ENCODE results near the gene FBXO42.

FBXO42 gene

DNA sequence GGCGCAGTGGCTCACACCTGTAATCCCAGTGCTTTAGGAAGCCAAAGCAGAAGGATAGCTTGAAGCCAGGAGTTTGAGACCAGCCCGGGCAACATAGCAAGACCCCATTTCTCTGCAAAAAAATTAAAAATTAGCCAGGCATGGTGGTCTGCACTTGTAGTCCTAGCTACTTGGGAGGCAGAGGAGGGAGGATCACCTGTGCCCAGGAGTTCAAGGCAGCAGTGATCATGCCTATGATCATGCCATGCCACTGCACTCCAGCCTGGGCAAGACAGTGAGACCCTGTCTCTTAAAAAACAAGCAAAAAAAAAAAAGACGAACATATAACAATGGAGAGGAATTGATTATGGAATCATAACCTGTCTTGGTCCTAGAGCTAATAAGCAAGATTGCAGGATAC lies 45.1 kb downstream of the FBXO42 start:
- Mint-ChIP-seq H3K27me3 (no peaks in the 10 kb centered on the region), H3K36me3 (peaks cover 5% of the 10 kb centered on the region), H3K27ac (no peak overlapping the region), H3K9me3 (ENCODE audit: low read depth) (no peaks in the 10 kb centered on the region), H3K4me1 (ENCODE audit: low read depth) (peaks cover 3% of the 10 kb centered on the region), H3K4me3 (no peak overlapping the region)

DNA sequence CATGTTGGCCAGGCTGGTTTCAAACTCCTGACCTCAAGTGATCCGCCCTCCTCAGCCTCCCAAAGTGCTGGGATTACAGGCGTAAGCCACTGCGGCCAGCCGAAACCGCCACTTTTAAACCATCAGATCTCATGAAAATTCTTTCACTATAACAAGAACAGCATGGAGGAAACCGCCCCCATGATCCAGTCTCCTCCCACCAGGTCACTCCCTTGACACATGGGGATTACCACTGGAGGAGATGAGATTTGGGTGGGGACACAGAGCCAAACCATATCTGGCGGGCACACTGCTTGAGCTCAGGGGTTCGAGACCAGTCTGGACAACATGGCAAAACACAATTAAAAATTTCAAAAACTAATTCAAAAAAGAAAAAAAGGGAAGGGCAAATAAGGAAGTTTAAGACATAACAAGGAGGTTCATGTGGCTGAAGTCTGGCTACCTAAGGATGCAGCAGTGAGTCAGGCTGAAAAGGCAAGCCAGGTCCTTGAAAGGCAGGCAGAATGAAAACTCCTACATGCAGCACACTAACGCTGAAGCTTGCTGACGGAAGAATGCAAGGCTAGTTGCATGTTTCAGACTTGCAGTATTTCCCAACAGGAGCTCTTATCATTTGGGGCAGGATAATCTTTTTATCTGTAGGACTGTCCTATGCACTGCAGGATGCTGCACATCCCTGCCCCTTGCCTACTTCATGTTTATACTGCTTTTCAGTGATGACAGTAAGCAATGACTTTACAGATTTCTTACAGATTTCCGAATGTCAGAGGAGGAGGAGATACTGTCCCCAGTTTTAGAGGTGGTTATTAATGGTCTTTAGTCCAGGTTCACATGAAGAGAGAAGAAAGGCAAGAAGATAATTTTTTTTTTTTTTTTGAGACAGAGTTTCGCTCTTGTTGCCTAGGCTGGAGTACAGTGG lies 49.3 kb downstream of the FBXO42 start:
- no peaks in the 10 kb centered on the region for H3K9me3 Mint-ChIP-seq (ENCODE audit: low read depth)
- peaks cover 3% of the 10 kb centered on the region for H3K4me1 Mint-ChIP-seq (ENCODE audit: low read depth)
- no peak overlapping the region for H3K27ac Mint-ChIP-seq
- no peak overlapping the region for H3K4me3 Mint-ChIP-seq
- H3K27me3 Mint-ChIP-seq, result no peaks in the 10 kb centered on the region
- H3K36me3 Mint-ChIP-seq, result peaks cover 7% of the 10 kb centered on the region

DNA sequence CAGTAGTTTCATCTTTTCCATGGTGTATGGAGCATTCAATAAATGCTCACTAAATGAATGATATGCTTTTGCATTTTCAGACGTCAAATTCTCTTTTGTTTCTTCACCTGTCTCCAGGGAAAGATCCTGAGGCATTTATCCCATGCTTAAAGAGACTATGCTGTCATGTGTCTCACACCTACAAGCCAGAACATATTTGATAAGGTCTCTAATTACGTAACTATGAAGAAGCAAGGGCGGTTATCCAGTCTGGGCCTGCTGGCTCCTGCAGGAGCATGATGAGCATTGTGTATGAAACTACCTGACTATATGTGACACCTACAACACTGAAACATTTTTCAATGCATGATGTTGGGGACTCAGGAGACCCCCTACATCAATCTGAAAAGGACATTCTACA lies 51.8 kb downstream of the FBXO42 start:
- H3K4me3 Mint-ChIP-seq, result no peak overlapping the region
- H3K9me3 Mint-ChIP-seq (ENCODE audit: low read depth), result no peaks in the 10 kb centered on the region
- no peaks in the 10 kb centered on the region for H3K27me3 Mint-ChIP-seq
- H3K36me3 Mint-ChIP-seq, result peaks cover 4% of the 10 kb centered on the region
- no peaks in the 10 kb centered on the region for H3K4me1 Mint-ChIP-seq (ENCODE audit: low read depth)
- no peak overlapping the region for H3K27ac Mint-ChIP-seq

- Mint-ChIP-seq H3K27me3 (no peaks in the 10 kb centered on the region), H3K27ac (no peak overlapping the region), H3K4me3 (no peak overlapping the region), H3K36me3 (peaks cover 7% of the 10 kb centered on the region), H3K4me1 (ENCODE audit: low read depth) (no peaks in the 10 kb centered on the region), H3K9me3 (ENCODE audit: low read depth) (no peaks in the 10 kb centered on the region)
These were observed 53.6 kb downstream of the FBXO42 start for GRCh38 chr1:16298653-16299052.

DNA sequence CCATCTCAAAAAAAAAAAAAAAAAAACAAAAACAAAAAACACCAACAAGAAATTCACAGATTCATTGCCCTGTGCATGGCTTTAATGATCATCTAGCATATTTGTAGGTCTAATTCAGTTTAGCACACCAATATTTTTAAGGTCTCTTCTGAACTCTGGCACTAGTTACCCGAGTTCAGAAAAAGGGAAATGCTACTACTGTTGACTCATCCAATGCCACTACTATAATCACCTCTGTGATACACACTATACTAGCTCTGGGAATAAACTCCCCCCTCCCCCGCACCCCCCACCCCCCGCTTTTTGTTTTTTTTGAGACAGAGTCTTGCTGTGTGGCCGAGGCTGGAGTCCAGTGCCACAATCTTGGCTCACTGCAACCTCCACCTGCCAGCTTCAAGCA lies 55.6 kb downstream of the FBXO42 start:
- Mint-ChIP-seq H3K4me3 (no peak overlapping the region), H3K9me3 (ENCODE audit: low read depth) (no peaks in the 10 kb centered on the region), H3K4me1 (ENCODE audit: low read depth) (no peaks in the 10 kb centered on the region), H3K27ac (no peak overlapping the region), H3K27me3 (no peaks in the 10 kb centered on the region), H3K36me3 (peaks cover 3% of the 10 kb centered on the region)

GRCh38 chr1:16294219-16295212 lies 57.8 kb downstream of the FBXO42 start:
- peak overlapping the region; percentile 55 for H3K27ac Mint-ChIP-seq
- no peak overlapping the region for H3K4me3 Mint-ChIP-seq
- no peaks in the 10 kb centered on the region for H3K9me3 Mint-ChIP-seq (ENCODE audit: low read depth)
- H3K27me3 Mint-ChIP-seq, result no peaks in the 10 kb centered on the region
- peaks cover 3% of the 10 kb centered on the region for H3K36me3 Mint-ChIP-seq
- peaks cover under 1% of the 10 kb centered on the region for H3K4me1 Mint-ChIP-seq (ENCODE audit: low read depth)

DNA sequence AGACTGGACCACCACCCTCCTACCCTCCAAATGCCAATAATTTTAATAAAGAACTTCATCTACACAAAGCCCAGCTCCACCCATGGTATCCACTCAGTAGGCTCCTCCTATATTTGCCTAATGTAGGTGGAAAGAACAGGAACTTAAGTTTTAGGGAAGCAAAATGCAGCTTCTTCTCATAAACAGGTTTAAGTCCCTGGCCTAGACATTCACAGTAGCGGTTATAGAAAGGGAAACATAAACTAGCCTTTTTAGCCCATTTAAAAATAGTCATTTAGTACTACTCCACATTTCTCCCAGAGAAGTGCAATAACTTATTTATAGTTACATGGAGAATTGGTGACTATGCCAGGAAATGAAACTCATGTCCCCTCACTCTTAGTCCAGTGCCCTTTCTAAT lies 58.7 kb downstream of the FBXO42 start:
- Mint-ChIP-seq H3K36me3 (peaks cover 3% of the 10 kb centered on the region), H3K27me3 (no peaks in the 10 kb centered on the region), H3K4me1 (ENCODE audit: low read depth) (peaks cover 2% of the 10 kb centered on the region), H3K9me3 (ENCODE audit: low read depth) (no peaks in the 10 kb centered on the region), H3K27ac (no peak overlapping the region), H3K4me3 (no peak overlapping the region)

DNA sequence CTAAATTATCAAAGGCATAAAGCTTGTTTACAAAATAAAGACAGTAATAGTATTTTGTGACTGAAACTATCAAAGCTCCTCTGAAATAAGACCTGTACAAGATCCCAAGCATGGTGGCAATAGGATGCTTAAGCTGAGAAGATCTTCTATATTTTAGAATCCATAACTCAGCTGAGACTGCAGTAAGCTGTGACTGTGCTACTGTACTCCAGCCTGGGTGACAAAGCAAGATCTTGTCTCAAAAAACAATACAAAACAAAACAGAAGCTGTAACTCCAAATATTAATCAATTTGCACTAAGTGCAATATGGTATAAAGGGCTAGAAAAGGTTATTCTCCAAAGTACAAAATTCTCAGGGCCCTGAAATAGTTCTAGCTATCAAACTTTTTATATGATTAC lies 59.5 kb downstream of the FBXO42 start:
- Mint-ChIP-seq H3K4me1 (ENCODE audit: low read depth) (peaks cover 2% of the 10 kb centered on the region), H3K27me3 (no peaks in the 10 kb centered on the region), H3K36me3 (peaks cover 3% of the 10 kb centered on the region), H3K4me3 (no peak overlapping the region), H3K27ac (no peak overlapping the region), H3K9me3 (ENCODE audit: low read depth) (no peaks in the 10 kb centered on the region)

DNA sequence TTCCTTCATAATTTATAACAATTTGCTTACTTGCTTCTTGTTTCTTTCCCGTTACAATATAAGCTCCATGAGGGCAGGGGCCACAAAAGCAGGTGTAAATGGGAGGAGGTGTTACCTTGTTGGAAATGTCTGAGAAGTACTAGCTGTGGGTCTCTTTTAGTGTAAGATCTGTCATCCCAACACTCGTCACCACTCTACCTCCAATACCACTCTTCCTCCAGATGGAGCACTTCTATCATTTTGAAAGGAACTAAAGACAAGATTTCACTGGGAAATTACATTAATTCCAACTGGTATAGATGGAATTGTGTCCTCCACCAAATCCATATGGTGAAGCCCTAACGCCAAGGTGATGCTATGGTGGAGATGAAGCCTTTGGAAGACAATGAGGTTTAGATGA lies 62.3 kb downstream of the FBXO42 start:
- peak overlapping the region; percentile 51 for H3K27ac Mint-ChIP-seq
- H3K27me3 Mint-ChIP-seq, result no peaks in the 10 kb centered on the region
- H3K4me3 Mint-ChIP-seq, result no peak overlapping the region
- H3K9me3 Mint-ChIP-seq (ENCODE audit: low read depth), result no peaks in the 10 kb centered on the region
- peaks cover 2% of the 10 kb centered on the region for H3K36me3 Mint-ChIP-seq
- H3K4me1 Mint-ChIP-seq (ENCODE audit: low read depth), result peaks cover 2% of the 10 kb centered on the region

DNA sequence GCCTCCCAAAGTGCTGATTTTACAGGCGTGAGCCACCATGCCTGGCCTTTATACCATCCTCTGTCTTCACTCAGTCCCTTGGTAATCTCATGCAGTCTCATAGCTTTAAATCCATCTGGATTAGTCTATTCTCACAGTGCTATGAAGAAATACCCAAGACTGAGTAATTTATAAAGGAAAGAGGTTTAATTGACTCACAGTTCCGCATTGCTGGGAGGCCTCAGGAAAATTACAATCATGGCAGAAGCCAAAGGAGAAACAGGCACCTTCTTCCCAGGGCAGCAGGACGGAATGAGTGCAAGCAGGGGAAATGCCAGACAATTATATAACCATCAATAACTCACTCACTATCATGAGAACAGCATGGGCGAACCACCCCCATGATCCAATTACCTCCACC lies 66.2 kb downstream of the FBXO42 start:
- peaks cover 5% of the 10 kb centered on the region for H3K4me1 Mint-ChIP-seq (ENCODE audit: low read depth)

GRCh38 chr1:16281765-16282164 lies 70.5 kb downstream of the FBXO42 start:
- no peaks in the 10 kb centered on the region for H3K9me3 Mint-ChIP-seq (ENCODE audit: low read depth)
- H3K27me3 Mint-ChIP-seq, result no peaks in the 10 kb centered on the region
- H3K27ac Mint-ChIP-seq, result no peak overlapping the region
- H3K4me3 Mint-ChIP-seq, result no peak overlapping the region
- H3K4me1 Mint-ChIP-seq (ENCODE audit: low read depth), result peaks cover 3% of the 10 kb centered on the region
- H3K36me3 Mint-ChIP-seq, result no peaks in the 10 kb centered on the region

More for the DNA sequence above, 66.2 kb downstream of the FBXO42 start:
- H3K27me3 Mint-ChIP-seq, result no peaks in the 10 kb centered on the region
- no peaks in the 10 kb centered on the region for H3K36me3 Mint-ChIP-seq
- no peaks in the 10 kb centered on the region for H3K9me3 Mint-ChIP-seq (ENCODE audit: low read depth)
- H3K4me3 Mint-ChIP-seq, result no peak overlapping the region
- H3K27ac Mint-ChIP-seq, result no peak overlapping the region

DNA sequence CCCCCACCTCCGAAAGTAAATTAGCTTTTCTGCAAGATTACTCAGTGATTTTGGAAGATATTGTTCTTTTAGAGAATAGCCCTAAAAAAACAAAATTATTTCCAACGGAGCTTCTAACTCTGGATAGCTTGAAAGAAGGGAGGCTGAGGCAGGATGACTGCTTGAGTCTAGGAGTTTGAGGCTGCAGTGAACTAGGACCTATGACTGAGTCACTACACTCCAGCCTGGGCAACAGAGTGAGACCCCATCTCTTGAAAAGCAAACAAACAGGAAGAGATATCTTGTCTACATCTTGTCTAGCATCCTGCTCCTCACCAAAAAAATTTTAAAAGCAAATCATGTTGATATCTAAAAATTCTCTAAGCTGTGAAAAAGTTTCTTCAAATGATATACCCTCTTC lies 73.1 kb downstream of the FBXO42 start:
- no peak overlapping the region for H3K4me3 Mint-ChIP-seq
- H3K9me3 Mint-ChIP-seq (ENCODE audit: low read depth), result no peaks in the 10 kb centered on the region
- no peaks in the 10 kb centered on the region for H3K27me3 Mint-ChIP-seq
- peaks cover 12% of the 10 kb centered on the region for H3K4me1 Mint-ChIP-seq (ENCODE audit: low read depth)
- no peaks in the 10 kb centered on the region for H3K36me3 Mint-ChIP-seq
- no peak overlapping the region for H3K27ac Mint-ChIP-seq

DNA sequence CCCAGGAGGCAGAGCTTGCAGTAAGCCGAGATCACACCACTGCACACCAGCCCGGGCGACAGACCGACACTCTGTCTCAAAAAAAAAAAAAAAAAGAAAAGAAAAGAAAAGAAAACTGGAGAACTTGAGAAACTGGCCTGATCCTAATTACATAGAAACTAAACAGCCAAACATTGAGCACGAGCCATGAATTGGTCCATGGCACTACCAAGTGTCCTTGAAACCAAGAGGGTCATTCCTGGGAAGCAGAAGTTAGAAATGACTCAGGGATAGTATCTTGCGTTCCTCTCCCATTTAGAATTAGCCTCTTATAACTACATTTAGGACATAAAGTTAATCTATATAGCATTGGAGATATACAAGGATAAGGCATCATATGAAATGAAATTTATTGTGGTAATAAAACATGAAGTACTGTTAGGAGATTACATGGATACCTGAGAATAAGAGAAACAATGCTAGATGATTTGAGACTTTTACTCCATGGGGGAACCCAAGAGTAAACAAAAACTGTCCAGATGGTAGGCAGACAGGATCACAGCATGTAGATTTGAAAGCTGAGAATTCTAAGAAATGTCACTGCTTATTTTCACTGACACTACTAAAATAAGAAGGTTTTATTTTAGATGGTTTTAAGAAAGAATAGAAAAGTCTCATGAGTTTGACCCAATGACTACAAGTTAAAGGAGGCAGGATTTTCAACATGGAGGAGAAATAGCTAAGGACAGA lies 75.8 kb downstream of the FBXO42 start:
- no peak overlapping the region for H3K4me3 Mint-ChIP-seq
- H3K27ac Mint-ChIP-seq, result no peak overlapping the region
- no peaks in the 10 kb centered on the region for H3K27me3 Mint-ChIP-seq
- H3K4me1 Mint-ChIP-seq (ENCODE audit: low read depth), result peaks cover 16% of the 10 kb centered on the region
- peaks cover 3% of the 10 kb centered on the region for H3K36me3 Mint-ChIP-seq
- no peaks in the 10 kb centered on the region for H3K9me3 Mint-ChIP-seq (ENCODE audit: low read depth)

GRCh38 chr1:16275591-16275990 lies 76.7 kb downstream of the FBXO42 start:
- no peak overlapping the region for H3K27ac Mint-ChIP-seq
- H3K4me1 Mint-ChIP-seq (ENCODE audit: low read depth), result peaks cover 20% of the 10 kb centered on the region
- H3K36me3 Mint-ChIP-seq, result peaks cover 3% of the 10 kb centered on the region
- no peaks in the 10 kb centered on the region for H3K9me3 Mint-ChIP-seq (ENCODE audit: low read depth)
- no peak overlapping the region for H3K4me3 Mint-ChIP-seq
- no peaks in the 10 kb centered on the region for H3K27me3 Mint-ChIP-seq

All from activated naive CD8-positive, alpha-beta T cell (primary cell).